Tibial nerve (tissue), 4 donors: ENCODE results near the gene TNS3.

Source experiments
- CTCF ChIP-seq, 5 experiments: fragments of 200-600 bp in 3 of 5; fragments of 450-650 bp in 2 of 5; sonication (generic) in 3 of 5; IDR thresholded peaks; one replicate each; pipeline ENCODE4 v1.5.1; 2016 to 2019; ENCODE audit warnings: antibody characterized with exemption in 5 of 5, mild to moderate bottlenecking in 3 of 5, moderate library complexity in 2 of 5
- EP300 ChIP-seq, 2 donors: sonication (generic); formaldehyde crosslinking; IDR thresholded peaks; one replicate each; pipeline ENCODE4 v1.6.1; 2017; ENCODE audit warnings: antibody characterized with exemption in 2 of 2, mild to moderate bottlenecking in 1 of 2
- POLR2A ChIP-seq, 2 donors: fragments of 450-650 bp; IDR thresholded peaks; one replicate each; pipeline ENCODE4 v1.6.1; 2017; ENCODE audit warnings: antibody characterized with exemption in 2 of 2, mild to moderate bottlenecking in 2 of 2, moderate library complexity in 2 of 2

GRCh38 chr7:47400001-47400400, 181.9 kb downstream of the TNS3 start:
- no peak for TF ChIP-seq POLR2A (IDR thresholded peaks at IDR 0.05)
- no peak for TF ChIP-seq CTCF (IDR thresholded peaks at IDR 0.05)
- no peak for TF ChIP-seq EP300 (IDR thresholded peaks at IDR 0.05)
